OCI-LY3 (cell line): ENCODE results near the gene CABP1.

ENCODE experiments used
- H2AFZ ChIP-seq: fragments of 200-600, 300-600 bp; shearing (Covaris generic); 2 replicates; pipeline ENCODE4 v1.6.0; 2014; ENCODE audit warnings: antibody characterized with exemption, low read depth, low read length
- H3K27ac ChIP-seq: fragments of 200-600, 300-600 bp; sonication (generic); 2 replicates; pipeline ENCODE4 v1.5.1; 2014; ENCODE audit warnings: mild to moderate bottlenecking, low read length, moderate library complexity, mixed read lengths
- H3K27me3 ChIP-seq: fragments of 200-600, 300-600 bp; sonication (generic); 2 replicates; pipeline ENCODE4 v1.6.1; 2014; ENCODE audit warnings: low read depth, low read length, mixed read lengths
- H3K36me3 ChIP-seq: fragments of 200-600, 300-600 bp; sonication (generic); replicated peaks from 2 replicates; pipeline ENCODE3; 2014; ENCODE audit warnings: low read depth, low read length, mixed read lengths
- H3K4me1 ChIP-seq: fragments of 300-600, 200-600 bp; sonication (generic); 2 replicates; pipeline ENCODE4 v1.6.1; 2014; ENCODE audit warnings: low read length, mixed read lengths
- H3K4me2 ChIP-seq: fragments of 200-600, 300-600 bp; sonication (generic); 2 replicates; pipeline ENCODE4 v1.6.1; 2014; ENCODE audit warnings: low read length, mixed read lengths
- H3K4me3 ChIP-seq: fragments of 300-600, 200-600 bp; sonication (generic); 2 replicates; pipeline ENCODE4 v1.5.1; 2014; ENCODE audit warnings: antibody characterized with exemption, mild to moderate bottlenecking, low read length, moderate library complexity
- H3K79me2 ChIP-seq: fragments of 300-600, 200-600 bp; shearing (Covaris generic); 2 replicates; pipeline ENCODE4 v1.6.1; 2014; ENCODE audit warnings: mild to moderate bottlenecking, low read length, mixed read lengths
- H3K9ac ChIP-seq: fragments of 300-600, 200-600 bp; shearing (Covaris generic); 2 replicates; pipeline ENCODE4 v1.6.0; 2014; ENCODE audit warnings: mild to moderate bottlenecking, low read length, moderate library complexity
- H3K9me3 ChIP-seq: fragments of 200-600, 300-600 bp; shearing (Covaris generic); 2 replicates; pipeline ENCODE4 v1.6.1; 2014; ENCODE audit warnings: low read length, mixed read lengths; ENCODE audit not compliant: insufficient read depth
- H4K20me1 ChIP-seq: fragments of 200-600, 300-600 bp; sonication (generic); 2 replicates; pipeline ENCODE4 v1.6.1; 2016; ENCODE audit warnings: low read length, mixed read lengths; ENCODE audit not compliant: insufficient read depth
- EZH2phosphoT487 ChIP-seq: fragments of 200-600 bp; shearing (Covaris generic); IDR thresholded peaks from 2 replicates; pipeline ENCODE4 v1.6.1; 2018; ENCODE audit warnings: antibody characterized with exemption, mixed run types, low read depth
- TF ChIP-seq, protein P1 (sequence below): fragments of 200-600, 300-600 bp; sonication (generic); IDR thresholded peaks from 2 replicates; pipeline ENCODE4 v1.5.1; 2014; ENCODE audit warnings: antibody characterized with exemption, low read length, low read depth

The CABP1 gene

DNA sequence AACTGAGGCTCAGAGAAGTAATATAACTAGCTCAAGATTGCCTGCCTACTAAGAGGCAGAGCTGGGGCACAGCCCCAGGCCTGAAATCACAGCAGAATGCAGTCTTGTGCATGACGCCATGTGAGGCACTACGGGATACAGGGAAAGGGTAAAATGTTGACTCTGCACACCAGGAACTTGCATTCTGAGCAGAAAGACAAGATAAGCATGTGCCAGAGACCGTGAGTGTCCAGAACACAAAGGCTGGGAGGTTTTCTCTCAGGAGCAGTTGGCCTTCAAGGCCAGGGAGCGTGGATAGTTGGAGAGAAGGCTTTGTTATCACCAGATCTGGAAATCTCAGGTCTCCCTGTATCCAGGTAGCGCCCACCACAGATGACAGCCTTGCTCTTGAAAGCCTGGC, 23.3 kb downstream of the CABP1 start:
- TF ChIP-seq EZH2phosphoT487: no peak
- TF ChIP-seq, protein P1, sequence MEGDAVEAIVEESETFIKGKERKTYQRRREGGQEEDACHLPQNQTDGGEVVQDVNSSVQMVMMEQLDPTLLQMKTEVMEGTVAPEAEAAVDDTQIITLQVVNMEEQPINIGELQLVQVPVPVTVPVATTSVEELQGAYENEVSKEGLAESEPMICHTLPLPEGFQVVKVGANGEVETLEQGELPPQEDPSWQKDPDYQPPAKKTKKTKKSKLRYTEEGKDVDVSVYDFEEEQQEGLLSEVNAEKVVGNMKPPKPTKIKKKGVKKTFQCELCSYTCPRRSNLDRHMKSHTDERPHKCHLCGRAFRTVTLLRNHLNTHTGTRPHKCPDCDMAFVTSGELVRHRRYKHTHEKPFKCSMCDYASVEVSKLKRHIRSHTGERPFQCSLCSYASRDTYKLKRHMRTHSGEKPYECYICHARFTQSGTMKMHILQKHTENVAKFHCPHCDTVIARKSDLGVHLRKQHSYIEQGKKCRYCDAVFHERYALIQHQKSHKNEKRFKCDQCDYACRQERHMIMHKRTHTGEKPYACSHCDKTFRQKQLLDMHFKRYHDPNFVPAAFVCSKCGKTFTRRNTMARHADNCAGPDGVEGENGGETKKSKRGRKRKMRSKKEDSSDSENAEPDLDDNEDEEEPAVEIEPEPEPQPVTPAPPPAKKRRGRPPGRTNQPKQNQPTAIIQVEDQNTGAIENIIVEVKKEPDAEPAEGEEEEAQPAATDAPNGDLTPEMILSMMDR: no peak
- Histone ChIP-seq H2AFZ (no peak overlapping the region), H3K4me3 (no peak overlapping the region), H3K79me2 (no peaks in the 10 kb centered on the region), H4K20me1 (no peaks in the 10 kb centered on the region), H3K4me1 (peaks cover 46% of the 10 kb centered on the region), H3K27ac (no peak overlapping the region), H3K27me3 (peaks cover 5% of the 10 kb centered on the region; the same call in 1 of the 2 replicates), H3K4me2 (no peak overlapping the region), H3K9ac (no peak overlapping the region), H3K36me3 (no peaks in the 10 kb centered on the region), H3K9me3 (no peaks in the 10 kb centered on the region)

DNA sequence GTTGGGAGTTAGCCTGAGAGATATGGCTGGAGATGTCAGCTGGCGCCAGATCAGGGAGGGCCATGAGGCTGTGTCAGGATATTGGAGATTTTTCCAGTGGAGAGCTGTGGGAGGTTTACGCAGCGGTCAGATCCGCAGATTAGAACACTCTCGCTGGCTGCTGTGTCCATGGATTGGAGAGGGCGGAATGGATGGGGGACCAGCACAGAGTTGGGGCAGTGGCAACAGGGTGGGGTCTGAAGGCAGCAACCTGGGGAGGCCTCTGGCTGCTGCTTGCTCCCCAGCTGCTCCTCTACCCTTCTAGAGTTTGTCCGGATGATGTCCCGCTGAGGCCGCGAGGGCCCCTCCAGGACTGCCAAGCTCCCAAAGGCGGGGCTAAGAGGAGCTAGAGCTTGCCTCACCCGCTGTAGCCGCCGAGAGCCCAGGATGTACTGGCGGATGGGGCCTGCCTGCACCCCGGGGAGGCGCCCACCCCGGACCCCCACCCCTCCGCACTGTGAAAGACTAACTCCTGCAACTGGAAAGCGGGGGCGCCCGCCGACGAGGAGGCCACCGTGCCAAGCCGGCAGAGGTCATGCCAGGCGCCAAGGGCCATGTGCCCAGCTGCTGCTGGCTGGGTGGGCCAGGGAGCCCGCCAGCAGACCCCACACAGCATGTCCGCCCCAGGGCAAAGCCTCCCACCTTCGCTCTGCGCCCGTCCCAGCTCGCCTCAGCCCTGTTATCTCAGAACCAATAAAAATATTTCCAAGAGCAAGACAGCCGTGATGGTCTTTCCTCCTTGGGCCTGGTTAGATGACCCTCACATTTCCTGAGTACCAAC, 26.4 kb downstream of the CABP1 start:
- no peaks in the 10 kb centered on the region for H4K20me1 ChIP-seq
- H3K4me3 ChIP-seq: no peak overlapping the region
- H3K9me3 ChIP-seq: no peaks in the 10 kb centered on the region
- H3K27ac ChIP-seq: no peak overlapping the region
- no peak overlapping the region for H3K9ac ChIP-seq
- TF ChIP-seq, protein P1: no peak
- TF ChIP-seq EZH2phosphoT487: no peak
- peaks cover 1% of the 10 kb centered on the region; the same call in 1 of the 2 replicates for H3K27me3 ChIP-seq
- no peak overlapping the region for H2AFZ ChIP-seq
- H3K36me3 ChIP-seq: no peaks in the 10 kb centered on the region
- H3K79me2 ChIP-seq: no peaks in the 10 kb centered on the region
- H3K4me2 ChIP-seq: peak overlapping the region; percentile 35; the same call in 1 of the 2 replicates
- peaks cover 69% of the 10 kb centered on the region for H3K4me1 ChIP-seq

DNA sequence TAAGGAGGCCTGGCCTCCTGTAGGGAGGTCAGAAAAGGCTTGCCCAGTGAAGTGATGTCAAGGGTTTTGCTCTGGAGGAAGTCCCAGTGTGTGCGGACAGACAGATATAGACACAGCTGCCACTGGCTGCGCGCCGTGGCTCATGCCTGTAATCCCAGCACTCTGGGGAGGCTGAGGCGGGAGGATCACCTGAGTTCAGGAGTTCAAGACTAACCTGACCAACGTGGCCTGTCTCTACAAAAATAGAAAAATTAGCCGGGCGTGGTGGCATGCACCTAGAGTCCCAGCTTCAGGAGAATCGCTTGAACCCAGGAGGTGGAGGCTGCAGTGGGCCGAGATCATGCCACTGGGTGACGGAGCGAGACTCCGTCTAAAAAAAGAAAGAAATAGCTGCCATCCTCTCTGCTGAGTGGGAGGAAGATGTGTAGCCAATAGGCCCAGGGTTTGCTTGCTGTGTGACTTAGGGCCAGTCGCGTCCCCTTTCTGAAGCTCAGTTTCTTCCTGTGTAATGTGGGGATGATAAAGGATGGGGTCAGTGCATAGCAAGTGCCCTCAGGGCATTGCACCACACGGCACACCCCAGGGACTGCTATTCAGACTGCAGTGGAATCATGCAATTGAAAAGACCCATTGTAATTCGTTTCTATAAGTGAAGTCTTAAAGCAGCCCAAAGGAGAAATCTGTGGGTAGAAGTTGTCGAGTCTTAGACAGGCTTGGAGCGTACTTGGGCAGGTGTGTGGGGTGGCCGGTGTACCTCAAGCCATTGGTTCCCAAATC, 27.9 kb downstream of the CABP1 start:
- H3K9me3 ChIP-seq: no peaks in the 10 kb centered on the region
- peaks cover 58% of the 10 kb centered on the region for H3K4me1 ChIP-seq
- 0 out of 2 replicates have a peak overlapping the region, but pooled peaks have one; percentile 81 for H2AFZ ChIP-seq
- TF ChIP-seq EZH2phosphoT487: no peak
- TF ChIP-seq, protein P1: no peak
- peak overlapping the region; percentile 100 for H3K4me2 ChIP-seq
- no peaks in the 10 kb centered on the region for H3K79me2 ChIP-seq
- H3K4me3 ChIP-seq: peak overlapping the region; percentile 76
- H4K20me1 ChIP-seq: no peaks in the 10 kb centered on the region
- peak overlapping the region; percentile 73 for H3K9ac ChIP-seq
- H3K27ac ChIP-seq: peak overlapping the region; percentile 75; the same call in 1 of the 2 replicates
- no peaks in the 10 kb centered on the region for H3K27me3 ChIP-seq
- no peaks in the 10 kb centered on the region for H3K36me3 ChIP-seq
